ENCODE data around the gene TBXAS1. TPM values are rescaled to one million over a fixed set of nuclear protein-coding genes. Genes with fewer than 3 reads are reported as not detected.

TBXAS1 gene
- total and polyA plus RNA-seq, 2 donors (not counting 3 experiments of a cell fraction or from before 2014, with no cell fraction given), result 2.1 to 4.3 TPM

DNA sequence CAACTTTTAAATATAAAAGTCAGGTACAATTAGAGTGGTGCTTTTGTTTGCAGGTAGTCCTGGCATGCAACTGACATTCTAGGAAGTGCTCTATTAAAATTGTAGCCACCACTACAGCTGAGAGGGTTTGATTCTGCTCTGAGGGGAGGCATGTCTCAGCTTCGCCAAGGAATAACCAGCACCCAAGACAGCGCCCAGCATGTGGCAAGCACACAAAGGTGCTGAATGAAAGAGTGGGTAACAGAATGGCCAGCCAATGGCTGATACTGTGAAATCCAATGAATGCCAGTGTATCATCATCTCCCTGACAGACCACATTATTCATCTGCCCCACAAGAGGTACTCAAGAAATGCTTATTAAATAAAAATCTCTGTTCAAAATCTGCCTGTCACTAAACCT, 226.8 kb downstream of the TBXAS1 start:
- H2AFZ ChIP-seq (ENCODE audit: low read depth, low read length), result no peak overlapping the region
- BruUV-seq (replicated peaks), result no TSS peak
- DNase-seq (ENCODE audit: low read depth, low spot score), result no peak
- H3K36me3 ChIP-seq (ENCODE audit: control insufficient read depth in 2 of 2, extremely low read depth in 1 of 2, insufficient read depth in 2 of 2, low read length in 2 of 2), result peaks cover 10 to 13% of the 10 kb centered on the region in 2 experiments
- FAIRE-seq, result no peak
- no peak overlapping the region for H3K4me2 ChIP-seq (ENCODE audit: insufficient read depth, low read length)
- dilution Hi-C loops (cut with MboI; ENCODE audit: extremely low pct_ligation_motif_present, low sequenced_read_pairs), result no loop called here
- H4K20me1 ChIP-seq (replicated peaks; ENCODE audit: control insufficient read depth, extremely low read depth, insufficient read depth, low read length), result no peaks in the 10 kb centered on the region
- ChIA-PET CTCF (interaction anchor here (10.0 kb wide), 1 partner anchor 15 kb away, joined by 66 read pairs; no protein-coding TSS in a partner anchor), POLR2A (no interaction called here)
- no peaks in the 10 kb centered on the region for H3K9me3 ChIP-seq (replicated peaks; ENCODE audit: control insufficient read depth, insufficient read depth, low read length)
- H3K27ac ChIP-seq (ENCODE audit: insufficient read depth, low read depth, low read length), result no peak overlapping the region
- no peak overlapping the region for H3K9ac ChIP-seq (replicated peaks; ENCODE audit: extremely low read depth, insufficient read depth, low read length)
- H3K4me1 ChIP-seq (ENCODE audit: control insufficient read depth, extremely low read depth, insufficient read depth, low read length), result peaks cover 24% of the 10 kb centered on the region
- H3K27me3 ChIP-seq (ENCODE audit: control insufficient read depth in 2 of 2, insufficient read depth in 2 of 2, low read length in 2 of 2), result no peaks in the 10 kb centered on the region
- intact Hi-C loops (cut with micrococcal nuclease), result no loop called here
- H3K4me3 ChIP-seq (replicated peaks in 1 of 3; ENCODE audit: insufficient read depth in 1 of 3, low read depth in 1 of 3, low read length in 3 of 3), result no peak overlapping the region
- no peaks in the 10 kb centered on the region for H3K9me1 ChIP-seq (replicated peaks; ENCODE audit: control insufficient read depth, extremely low read depth, insufficient read depth, low read length)
- peaks cover 29% of the 10 kb centered on the region for H3K79me2 ChIP-seq (ENCODE audit: control insufficient read depth, insufficient read depth, low read length)
- TF ChIP-seq EZH2 (IDR thresholded peaks at IDR 0.05; ENCODE audit: borderline replicate concordance, low read depth, low read length, severe bottlenecking) (no peak), POLR2AphosphoS5 (IDR thresholded peaks at IDR 0.05; ENCODE audit: insufficient read depth, low read depth, low read length) (no peak), GATA2 (IDR thresholded peaks at IDR 0.05; ENCODE audit: insufficient read depth, insufficient read length, low read depth, low read length) (no peak), JUN (IDR thresholded peaks at IDR 0.05; ENCODE audit: borderline replicate concordance, insufficient read depth, insufficient read length, low read depth) (no peak), MYC (IDR thresholded peaks at IDR 0.05; ENCODE audit: low read depth, low read length) (no peak), FOS (IDR thresholded peaks at IDR 0.05; ENCODE audit: borderline replicate concordance, insufficient read depth, low read length) (no peak), POLR2A (IDR thresholded peaks at IDR 0.05; ENCODE audit: low read depth, low read length) (no peak)
- TF ChIP-seq, protein P1, sequence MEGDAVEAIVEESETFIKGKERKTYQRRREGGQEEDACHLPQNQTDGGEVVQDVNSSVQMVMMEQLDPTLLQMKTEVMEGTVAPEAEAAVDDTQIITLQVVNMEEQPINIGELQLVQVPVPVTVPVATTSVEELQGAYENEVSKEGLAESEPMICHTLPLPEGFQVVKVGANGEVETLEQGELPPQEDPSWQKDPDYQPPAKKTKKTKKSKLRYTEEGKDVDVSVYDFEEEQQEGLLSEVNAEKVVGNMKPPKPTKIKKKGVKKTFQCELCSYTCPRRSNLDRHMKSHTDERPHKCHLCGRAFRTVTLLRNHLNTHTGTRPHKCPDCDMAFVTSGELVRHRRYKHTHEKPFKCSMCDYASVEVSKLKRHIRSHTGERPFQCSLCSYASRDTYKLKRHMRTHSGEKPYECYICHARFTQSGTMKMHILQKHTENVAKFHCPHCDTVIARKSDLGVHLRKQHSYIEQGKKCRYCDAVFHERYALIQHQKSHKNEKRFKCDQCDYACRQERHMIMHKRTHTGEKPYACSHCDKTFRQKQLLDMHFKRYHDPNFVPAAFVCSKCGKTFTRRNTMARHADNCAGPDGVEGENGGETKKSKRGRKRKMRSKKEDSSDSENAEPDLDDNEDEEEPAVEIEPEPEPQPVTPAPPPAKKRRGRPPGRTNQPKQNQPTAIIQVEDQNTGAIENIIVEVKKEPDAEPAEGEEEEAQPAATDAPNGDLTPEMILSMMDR (IDR thresholded peaks at IDR 0.05; ENCODE audit: extremely low read depth in 1 of 2, insufficient read depth in 1 of 2, low read depth in 1 of 2, low read length in 2 of 2), result no peak
- TF ChIP-seq, protein P2, sequence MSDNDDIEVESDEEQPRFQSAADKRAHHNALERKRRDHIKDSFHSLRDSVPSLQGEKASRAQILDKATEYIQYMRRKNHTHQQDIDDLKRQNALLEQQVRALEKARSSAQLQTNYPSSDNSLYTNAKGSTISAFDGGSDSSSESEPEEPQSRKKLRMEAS (IDR thresholded peaks at IDR 0.05; ENCODE audit: insufficient read depth, insufficient read length), result no peak
